Mucosa of descending colon (tissue), 3 donors: ENCODE results near the gene MAP3K8. TPM values are rescaled to one million over a fixed set of nuclear protein-coding genes. Genes with fewer than 3 reads are reported as not detected.
A peak's percentile ranks its signal among the peaks of the same experiment; 100 is the strongest.

Source experiments
- ATAC-seq: fragments of 200-7000 bp; cut with Tn5 transposase; one replicate; pipeline ENCODE4 v1.9.1; 2020; ENCODE audit warnings: mild to moderate bottlenecking, moderate library complexity
- DNase-seq, 3 donors: peaks; one replicate each; pipeline ENCODE4 v3.0.0-alpha.2; 2020
- H3K36me3 ChIP-seq: fragments of 200-600 bp; one replicate; pipeline ENCODE4 v1.8.0; 2021; ENCODE audit warnings: low read depth, mild to moderate bottlenecking
- H3K4me1 ChIP-seq: fragments of 200-600 bp; one replicate; pipeline ENCODE4 v1.8.0; 2021; ENCODE audit warnings: low read depth, mild to moderate bottlenecking
- H3K4me3 ChIP-seq: fragments of 200-600 bp; one replicate; pipeline ENCODE4 v1.8.0; 2021; ENCODE audit warnings: mild to moderate bottlenecking
- H3K9me3 ChIP-seq: fragments of 200-600 bp; one replicate; pipeline ENCODE4 v1.8.0; 2021; ENCODE audit warnings: mild to moderate bottlenecking
- intact Hi-C, 2 donors: fragments of 100-400 bp; cut with DNase I in 1 of 2; cut with micrococcal nuclease in 1 of 2; formaldehyde crosslinking; loops; one replicate each; pipeline versions ENCODE4 v1.11.0 to v1.11.1; 2022; cut with DNase I, micrococcal nuclease
- total RNA-seq, 3 donors: library from RNA; stranded (reverse); fragmentation: NEBNext Ultra II Directional in 2 of 3; extraction: Animal tissue kit (Norgen Biotek cat#: 25700) in 2 of 3; gene quantifications; one replicate each; pipeline versions ENCODE4 v1.2.1 to v1.2.4, GENCODE V29; 2021 to 2023
- TF ChIP-seq, protein P1 (sequence below): fragments of 200-600 bp; IDR thresholded peaks from one replicate; pipeline ENCODE4 v1.8.0; 2022; ENCODE audit warnings: antibody characterized with exemption, mild to moderate bottlenecking
- donor health status: DM: no; HTN: no; CAD: no; lungs with moderate emphysema.
- donor health status: DM: no; HTN: no; CAD: no.
- donor health status: DM: no; HTN: yes; CAD: no.

The MAP3K8 gene
- total RNA-seq, 3 donors from 2014 or later = 12.3 to 20.3 (median 18.1) TPM

DNA sequence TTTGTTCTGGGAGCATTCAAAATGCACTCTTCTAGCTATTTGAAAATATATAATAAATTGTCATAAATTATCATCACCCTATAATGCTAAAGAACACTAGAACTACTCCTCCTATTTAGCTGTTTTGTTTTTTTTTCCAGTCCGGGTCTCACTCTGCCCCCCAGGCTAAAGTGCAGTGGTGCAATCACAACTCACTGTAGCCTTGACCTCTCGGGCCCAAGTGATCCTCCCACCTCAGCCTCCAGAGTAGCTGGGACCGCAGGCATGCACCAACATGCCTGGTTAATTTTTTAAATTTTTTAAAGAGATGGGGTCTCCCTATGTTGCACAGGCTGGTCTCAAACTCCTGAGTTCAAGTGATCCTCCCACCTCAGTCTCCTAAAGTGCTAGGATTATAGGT, 43.8 kb upstream of the MAP3K8 start:
- intact Hi-C loops = loop anchor here in 1 of 2 donors (5.0 kb wide), 1 partner anchor 197 kb away; no protein-coding TSS in a partner anchor
- TF ChIP-seq, protein P1, sequence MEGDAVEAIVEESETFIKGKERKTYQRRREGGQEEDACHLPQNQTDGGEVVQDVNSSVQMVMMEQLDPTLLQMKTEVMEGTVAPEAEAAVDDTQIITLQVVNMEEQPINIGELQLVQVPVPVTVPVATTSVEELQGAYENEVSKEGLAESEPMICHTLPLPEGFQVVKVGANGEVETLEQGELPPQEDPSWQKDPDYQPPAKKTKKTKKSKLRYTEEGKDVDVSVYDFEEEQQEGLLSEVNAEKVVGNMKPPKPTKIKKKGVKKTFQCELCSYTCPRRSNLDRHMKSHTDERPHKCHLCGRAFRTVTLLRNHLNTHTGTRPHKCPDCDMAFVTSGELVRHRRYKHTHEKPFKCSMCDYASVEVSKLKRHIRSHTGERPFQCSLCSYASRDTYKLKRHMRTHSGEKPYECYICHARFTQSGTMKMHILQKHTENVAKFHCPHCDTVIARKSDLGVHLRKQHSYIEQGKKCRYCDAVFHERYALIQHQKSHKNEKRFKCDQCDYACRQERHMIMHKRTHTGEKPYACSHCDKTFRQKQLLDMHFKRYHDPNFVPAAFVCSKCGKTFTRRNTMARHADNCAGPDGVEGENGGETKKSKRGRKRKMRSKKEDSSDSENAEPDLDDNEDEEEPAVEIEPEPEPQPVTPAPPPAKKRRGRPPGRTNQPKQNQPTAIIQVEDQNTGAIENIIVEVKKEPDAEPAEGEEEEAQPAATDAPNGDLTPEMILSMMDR = no peak

DNA sequence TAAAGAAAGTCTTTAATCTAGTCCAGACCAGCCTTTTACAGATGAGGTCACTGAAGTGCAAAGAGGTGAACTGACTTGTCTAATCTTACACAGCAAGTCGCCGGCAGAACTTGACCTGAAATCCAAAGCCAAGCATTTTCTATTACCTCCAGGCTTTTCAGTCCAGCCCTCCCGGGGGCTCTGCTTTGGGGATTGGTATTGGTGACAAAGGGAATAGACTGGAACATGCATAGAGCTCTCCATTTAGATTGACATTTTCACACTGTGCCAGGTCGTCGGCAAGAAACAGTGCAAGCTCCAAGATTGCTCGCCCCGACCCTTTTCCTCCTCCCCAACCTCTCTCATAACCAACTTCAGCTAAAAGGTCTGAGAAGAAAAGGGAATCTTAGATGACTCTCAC, 42.7 kb upstream of the MAP3K8 start:
- Histone ChIP-seq H3K36me3 (no peaks in the 10 kb centered on the region), H3K9me3 (no peaks in the 10 kb centered on the region), H3K4me1 (peaks cover 6% of the 10 kb centered on the region), H3K4me3 (no peak overlapping the region)
- no peak for DNase-seq
- no peak for ATAC-seq
- intact Hi-C loops = loop anchor here in 1 of 2 donors (5.0 kb wide), 1 partner anchor 196 kb away; no protein-coding TSS in a partner anchor
- TF ChIP-seq, protein P1 = no peak

More for the DNA sequence above, 43.8 kb upstream of the MAP3K8 start:
- Histone ChIP-seq H3K4me1 (peaks cover 6% of the 10 kb centered on the region), H3K36me3 (no peaks in the 10 kb centered on the region), H3K4me3 (no peak overlapping the region), H3K9me3 (no peaks in the 10 kb centered on the region)
- DNase-seq (no peak), ATAC-seq (no peak)

- Histone ChIP-seq H3K4me1 (peaks cover 6% of the 10 kb centered on the region), H3K9me3 (no peaks in the 10 kb centered on the region), H3K4me3 (no peak overlapping the region), H3K36me3 (no peaks in the 10 kb centered on the region)
- peak; percentile 100 for ATAC-seq
- DNase-seq = peak; percentile 80 to 86 (median 81)
- TF ChIP-seq, protein P1 = peak; percentile 92
- intact Hi-C loops = loop anchor here (2.0 to 5.0 kb wide), 2 partner anchors 195 to 198 kb away; no protein-coding TSS in a partner anchor
These were observed 41.4 kb upstream of the MAP3K8 start for GRCh38 chr10:30392564-30392990.

DNA sequence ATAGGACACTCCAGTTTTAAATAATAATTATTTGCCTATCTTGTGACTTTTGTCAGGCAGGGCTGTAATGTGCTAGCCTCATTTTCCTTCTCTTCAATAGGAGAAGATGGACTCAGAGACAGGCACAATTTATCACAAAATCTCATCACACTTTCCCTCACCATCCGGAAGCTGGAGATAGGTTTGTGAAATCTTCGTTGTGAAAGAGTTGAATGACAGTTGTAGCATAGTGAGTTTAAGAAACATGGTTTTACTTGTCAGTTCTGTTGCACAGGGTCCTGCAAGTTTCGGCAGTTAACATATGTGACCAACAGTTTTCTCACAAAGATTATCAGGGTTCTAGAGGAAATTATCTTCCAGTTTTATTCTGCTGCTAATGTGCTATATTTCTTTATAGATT, 37.7 kb upstream of the MAP3K8 start:
- TF ChIP-seq, protein P1 = no peak
- DNase-seq (no peak), ATAC-seq (no peak)
- intact Hi-C loops = no loop called here
- H3K9me3 ChIP-seq = no peaks in the 10 kb centered on the region
- H3K36me3 ChIP-seq = no peaks in the 10 kb centered on the region
- peaks cover 6% of the 10 kb centered on the region for H3K4me1 ChIP-seq
- no peak overlapping the region for H3K4me3 ChIP-seq

DNA sequence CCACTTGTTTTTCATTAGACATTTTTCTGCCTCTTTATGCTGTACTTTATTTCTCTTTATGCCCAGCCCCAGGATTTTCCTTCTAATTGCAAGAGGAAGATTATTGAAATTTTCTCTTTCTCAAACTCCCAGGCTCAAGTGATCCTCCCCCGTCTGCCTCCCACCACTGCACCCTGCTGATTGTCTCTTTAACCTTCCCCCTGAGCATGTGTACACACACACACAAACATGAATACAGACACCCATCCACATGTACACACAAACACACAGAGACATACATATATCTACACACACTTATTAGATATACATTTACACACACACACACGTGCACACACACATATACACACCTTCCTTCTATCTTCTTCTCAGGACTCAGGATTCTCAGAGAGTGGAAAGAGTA, 37.3 kb upstream of the MAP3K8 start:
- no peak overlapping the region for H3K4me3 ChIP-seq
- DNase-seq = no peak
- no peak for ATAC-seq
- peaks cover 6% of the 10 kb centered on the region for H3K4me1 ChIP-seq
- no peaks in the 10 kb centered on the region for H3K36me3 ChIP-seq
- H3K9me3 ChIP-seq = no peaks in the 10 kb centered on the region
- intact Hi-C loops = no loop called here
- TF ChIP-seq, protein P1 = no peak

DNA sequence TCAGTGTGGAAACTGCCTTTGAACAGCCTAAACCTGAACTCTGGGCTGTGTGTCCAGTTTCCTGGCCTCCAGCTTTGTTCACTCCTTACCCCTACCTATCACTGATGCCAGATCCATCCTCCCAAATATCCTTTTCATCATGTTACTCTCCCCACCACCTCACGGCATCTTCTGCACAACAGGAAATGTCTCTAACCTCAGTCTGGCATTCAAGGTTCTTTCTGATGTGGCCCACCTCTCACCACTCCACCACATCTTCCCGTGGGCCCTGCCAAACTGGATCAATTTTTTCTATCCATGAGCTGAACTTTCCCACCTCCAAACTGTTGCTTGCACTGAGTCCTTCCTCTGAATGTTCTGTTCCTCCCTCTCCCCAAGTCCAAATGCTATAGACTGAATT, 35.8 kb upstream of the MAP3K8 start:
- DNase-seq (no peak), ATAC-seq (no peak)
- Histone ChIP-seq H3K36me3 (no peaks in the 10 kb centered on the region), H3K9me3 (no peaks in the 10 kb centered on the region), H3K4me1 (no peaks in the 10 kb centered on the region), H3K4me3 (no peak overlapping the region)
- intact Hi-C loops = no loop called here
- TF ChIP-seq, protein P1 = no peak
